Left renal pelvis (tissue), 4 donors: ENCODE measurements around the gene CBX5. TPM values are rescaled to one million over a fixed set of nuclear protein-coding genes. Genes with fewer than 3 reads are reported as not detected.
"Not testable (repeated sequence)": the region's sequence is repeated elsewhere in the genome, so short reads cannot be mapped to it uniquely, and the experiment has no call there.

Experiments
- DNase-seq, 4 donors: peaks; one replicate each; pipeline ENCODE4 v3.0.0-alpha.2; 2013; ENCODE audit warnings: low read depth in 4 of 4, low spot score in 3 of 4
- polyA plus RNA-seq, 4 donors: library from polyadenylated mRNA; unstranded; fragments of 120-200 nt; gene quantifications; one replicate each; pipeline ENCODE4 v1.2.1, GENCODE V29; 2013; ENCODE audit not compliant: insufficient read length in 4 of 4

CBX5 gene
- polyA plus RNA-seq, 4 donors, result 95.2 to 139 (median 125) TPM

DNA sequence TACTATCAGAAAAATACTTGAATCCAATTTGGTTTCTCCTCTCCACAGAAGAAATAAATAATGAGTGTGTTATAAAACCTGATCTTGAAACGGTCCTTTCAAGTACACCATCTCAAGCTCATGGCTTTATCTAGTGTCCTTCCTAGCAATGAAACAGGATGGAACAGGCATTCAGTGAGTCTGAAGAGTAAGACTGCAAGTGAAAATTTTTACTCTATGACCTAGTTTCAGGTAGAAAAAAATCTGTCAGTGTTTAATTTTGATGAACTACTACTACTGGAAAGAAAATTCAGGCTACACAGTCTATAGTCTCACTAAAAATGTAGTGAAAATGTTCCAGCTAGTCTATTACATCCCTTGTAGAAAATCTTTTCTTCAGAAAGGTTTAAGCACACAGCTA is 7.7 kb downstream of the CBX5 start:
- no peak for DNase-seq

DNA sequence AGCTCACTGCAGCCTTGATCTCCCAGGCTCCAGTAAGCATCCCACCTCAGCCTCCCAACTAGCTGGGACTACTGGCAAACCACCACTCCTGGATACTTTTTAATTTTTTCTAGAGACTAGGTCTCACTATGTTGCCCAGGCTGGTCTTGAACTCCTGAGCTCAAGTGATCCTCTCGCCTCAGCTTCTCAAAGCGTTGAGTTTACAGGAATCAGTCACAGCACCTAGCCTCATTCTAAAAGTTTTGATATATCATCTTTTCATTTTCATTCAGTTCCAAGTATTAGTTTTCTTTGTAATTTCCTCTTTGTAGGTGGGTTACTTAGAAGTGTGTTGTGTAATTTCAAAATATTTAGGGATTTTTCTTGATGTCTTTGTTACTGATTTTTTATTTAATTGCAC is 9.6 kb downstream of the CBX5 start:
- no peak for DNase-seq

DNA sequence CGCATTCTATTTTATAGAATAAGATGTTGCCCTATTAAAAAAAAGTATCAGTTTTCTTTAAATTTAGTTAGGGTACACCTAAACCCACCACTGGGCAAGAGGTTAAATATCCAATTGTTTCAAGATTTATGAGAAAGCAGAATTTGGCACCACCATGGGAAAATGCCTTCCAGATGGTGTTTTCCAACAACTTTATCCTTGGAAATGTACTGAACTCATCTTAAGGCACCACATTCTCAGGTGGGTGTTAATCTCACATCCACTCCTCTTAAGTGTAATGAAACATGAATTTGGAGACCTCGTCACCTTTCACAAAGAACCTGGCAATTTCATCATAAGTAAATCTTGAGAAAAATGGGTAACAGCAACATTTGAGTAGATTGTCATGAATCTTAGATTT is 13.1 kb downstream of the CBX5 start:
- DNase-seq, result no peak

DNA sequence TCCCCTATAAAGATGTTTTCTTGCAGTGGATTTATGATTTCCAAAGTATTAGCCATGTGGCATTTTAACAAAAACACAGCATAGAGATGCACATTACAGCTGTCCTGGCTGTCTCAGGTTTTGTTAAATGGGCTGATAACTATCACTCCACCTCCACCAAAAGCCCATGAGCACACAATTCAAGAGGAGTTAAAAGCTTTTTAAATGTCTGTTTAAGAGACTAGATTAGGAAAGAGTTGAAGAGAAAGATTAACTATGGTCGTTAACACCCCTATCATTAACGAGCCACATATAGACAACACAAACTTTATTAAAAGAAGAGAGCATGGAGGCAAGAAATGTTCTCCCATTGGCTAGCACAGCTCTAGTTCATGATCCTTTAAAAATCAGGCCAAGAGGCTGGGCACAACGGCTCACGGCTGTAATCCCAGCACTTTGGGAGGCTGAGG is 14.5 kb downstream of the CBX5 start:
- no peak for DNase-seq

DNA sequence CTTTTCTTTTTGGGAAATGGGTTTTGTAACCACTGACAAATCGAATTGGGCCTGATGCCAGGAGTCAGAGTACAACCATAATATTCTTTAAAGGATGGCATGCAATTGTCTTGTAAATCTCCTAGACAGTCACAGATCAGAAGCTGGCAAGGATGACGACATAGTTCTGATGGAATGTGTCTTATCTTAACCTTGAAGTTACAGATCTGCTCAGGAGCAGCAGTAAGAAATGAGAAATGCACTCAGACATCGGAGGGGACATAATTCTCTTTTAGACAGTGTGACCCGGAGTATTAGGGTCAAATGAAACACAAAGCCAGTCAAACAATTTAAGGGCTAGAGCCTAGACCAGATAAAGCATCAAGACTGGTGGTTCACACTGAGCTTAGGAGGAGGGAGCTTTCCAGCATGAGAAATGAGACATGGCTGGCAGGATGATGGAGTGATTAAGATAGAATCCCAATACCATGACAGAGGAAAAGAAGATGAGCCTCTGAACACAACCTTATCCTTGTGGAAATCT is 17.5 kb downstream of the CBX5 start:
- no peak for DNase-seq

DNA sequence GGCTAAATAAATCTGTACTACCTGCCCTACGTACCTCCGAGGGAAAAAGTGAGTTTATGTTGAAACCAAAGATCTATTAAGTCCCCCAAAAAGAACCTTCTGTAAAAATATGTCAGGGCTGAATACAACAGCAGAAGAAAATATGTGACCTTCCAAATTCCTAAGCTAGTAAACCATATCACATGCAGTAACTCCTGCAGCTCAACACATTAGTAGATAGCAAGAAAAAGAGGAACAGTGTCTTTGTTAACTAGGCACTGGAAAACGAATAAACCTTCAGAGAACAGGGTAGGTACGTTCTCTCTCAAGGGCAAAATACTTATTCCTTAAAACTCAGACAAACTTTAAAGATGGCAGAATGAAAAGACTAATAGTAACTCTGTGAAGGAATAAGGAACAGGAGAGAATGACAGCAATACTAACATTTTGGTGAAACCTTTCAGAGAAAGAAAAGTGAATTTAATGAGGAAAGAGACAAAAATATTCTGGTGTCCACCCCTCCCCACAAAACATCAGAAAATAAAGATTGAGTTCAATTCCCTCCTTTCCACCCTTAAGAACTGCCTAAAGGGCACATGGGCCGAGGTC is 18.0 kb downstream of the CBX5 start:
- no peak for DNase-seq

DNA sequence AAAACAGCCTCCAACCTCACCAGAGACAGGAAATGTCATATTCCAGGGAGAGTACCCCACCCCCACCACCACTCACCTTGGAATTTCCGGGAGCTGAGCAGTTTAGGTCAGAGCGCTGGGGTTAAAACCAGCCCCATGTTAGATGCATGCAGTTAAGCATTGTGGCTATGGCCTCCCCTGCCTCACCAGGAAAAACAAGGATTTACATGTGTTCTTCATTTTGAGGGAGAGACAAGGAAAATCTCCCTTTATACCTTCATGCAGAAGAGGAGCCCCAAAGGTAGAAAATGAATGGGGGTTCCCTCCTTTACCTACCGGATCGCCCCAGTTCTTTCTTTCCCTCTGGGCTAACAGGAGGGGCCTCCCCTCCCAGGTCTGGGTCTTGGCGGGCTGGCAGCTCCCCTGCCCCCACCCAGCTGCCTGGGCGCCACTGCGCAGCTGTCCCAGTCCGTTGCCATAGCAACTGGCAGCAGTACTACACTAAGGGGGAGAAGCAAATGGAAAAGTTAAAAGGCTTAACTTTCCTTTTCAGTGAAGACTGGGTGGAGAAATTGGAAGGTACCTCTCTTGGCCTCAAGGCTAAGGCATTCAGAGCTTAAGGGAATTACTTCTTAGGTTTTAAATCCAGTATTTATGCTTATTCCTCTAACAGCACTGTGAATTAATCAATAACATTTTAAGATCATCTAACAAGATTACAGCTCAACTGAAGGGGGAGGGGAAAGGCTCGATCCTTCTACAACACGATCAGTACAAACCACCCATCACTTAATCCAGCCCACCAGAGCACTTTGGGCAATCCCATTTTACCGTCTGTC is 20.5 kb downstream of the CBX5 start:
- peak; percentile 80 to 84 (median 82) for DNase-seq

DNA sequence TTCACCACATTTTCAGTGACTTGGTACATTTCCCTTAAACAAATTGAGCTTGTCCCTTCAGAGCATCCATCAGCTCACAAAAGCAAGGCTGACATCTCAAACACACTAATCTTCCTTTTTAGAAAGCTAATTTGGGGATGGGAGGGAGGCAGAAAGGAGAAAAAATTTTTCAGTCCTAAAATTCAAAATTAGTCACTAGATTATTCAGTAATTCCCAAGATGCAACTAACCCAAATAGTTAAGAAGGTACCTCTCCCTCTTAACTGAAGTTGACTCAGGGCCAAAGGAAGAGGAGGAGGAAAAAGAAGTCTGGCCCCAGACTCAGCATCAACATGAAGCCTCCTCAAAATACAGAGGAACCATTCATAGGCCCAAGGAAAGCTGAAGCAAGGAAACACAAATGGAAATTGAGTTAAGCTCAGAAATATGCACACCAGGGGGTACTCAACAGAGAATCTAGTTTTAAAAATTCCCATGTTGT is 21.7 kb downstream of the CBX5 start:
- no peak for DNase-seq

DNA sequence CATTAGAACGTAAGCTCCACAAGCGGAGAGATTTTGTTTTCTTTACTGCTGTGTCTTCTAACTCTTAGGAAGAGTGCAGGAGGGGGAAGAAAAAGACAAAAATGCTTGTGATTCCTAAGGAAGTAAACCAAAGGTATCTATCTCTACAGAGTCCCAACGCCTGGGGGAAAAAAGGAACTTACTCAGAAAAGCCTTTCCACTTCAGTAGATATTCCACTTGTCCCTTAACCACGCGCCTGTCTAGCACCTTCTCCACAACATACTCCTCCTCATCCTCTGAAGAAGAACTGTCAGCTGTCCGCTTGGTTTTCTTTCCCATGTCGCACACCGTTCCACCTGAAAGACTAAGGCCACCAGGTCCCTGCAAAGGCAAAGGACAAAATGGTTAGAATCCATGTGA is 22.6 kb downstream of the CBX5 start:
- DNase-seq, result no peak

DNA sequence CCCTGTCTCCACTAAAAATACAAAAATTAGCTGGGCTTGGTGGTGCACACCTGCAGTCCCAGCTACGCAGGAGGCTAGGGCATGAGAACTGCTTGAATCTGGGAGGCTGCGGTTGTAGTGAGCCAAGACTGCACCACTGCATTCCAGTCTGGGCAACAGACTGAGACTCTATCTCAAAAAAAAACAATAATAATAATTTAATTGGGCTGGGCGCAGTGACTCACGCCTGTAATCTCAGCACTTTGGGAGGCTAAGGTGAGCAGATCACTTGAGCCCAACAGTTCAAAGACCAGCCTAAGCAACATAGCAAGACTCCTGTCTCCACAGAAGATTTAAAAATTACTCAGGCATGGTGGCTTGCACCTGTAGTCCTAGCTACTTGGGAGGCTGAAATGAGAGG is 26.7 kb downstream of the CBX5 start:
- no peak for DNase-seq

DNA sequence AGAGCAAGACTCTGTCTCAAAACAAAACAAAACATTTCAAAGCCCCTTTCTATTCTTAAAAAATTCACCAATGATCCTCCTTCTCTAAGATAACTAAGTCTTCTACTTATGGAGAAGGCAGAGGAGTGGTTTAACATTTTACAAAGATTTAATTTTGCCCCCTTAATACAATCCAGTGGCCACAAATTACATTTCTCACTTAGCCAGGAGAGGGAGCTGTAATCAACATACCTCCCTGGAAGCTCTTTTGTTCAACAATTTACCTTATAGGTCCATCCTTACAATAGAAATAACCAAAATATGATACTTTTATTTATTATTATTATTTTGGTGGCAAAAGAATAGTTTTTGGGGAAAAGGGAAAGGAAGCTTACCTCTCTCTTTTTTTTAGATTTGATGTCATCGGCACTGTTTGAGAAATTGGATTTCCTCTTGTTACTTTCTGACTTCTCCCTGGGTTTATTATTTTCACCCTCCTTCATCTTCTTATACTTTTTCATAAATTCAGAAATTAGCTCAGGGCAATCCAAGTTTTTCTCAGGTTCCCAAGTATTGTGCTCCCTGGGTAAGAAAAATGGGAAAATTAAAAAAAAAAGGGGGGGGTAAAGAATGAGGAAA is 28.1 kb downstream of the CBX5 start:
- DNase-seq, result no peak

DNA sequence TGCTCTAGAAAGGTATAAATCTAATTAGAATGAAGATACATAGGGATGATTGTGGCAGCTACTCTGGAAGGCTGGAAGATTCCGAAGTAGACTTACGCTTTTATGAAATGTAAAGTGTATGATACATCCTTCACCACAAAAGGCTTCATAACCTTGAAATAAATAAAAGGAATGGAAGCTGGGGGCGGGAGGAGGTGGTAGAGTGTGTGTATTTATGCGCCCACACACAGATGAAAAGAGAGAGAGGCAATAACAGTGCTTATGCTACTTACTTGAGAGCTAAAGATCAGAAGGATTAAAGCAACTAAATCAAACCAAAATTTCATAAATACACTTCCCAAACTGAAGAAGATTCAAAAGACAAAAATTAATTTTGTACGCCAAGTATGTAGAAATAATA is 30.4 kb downstream of the CBX5 start:
- DNase-seq, result no peak

DNA sequence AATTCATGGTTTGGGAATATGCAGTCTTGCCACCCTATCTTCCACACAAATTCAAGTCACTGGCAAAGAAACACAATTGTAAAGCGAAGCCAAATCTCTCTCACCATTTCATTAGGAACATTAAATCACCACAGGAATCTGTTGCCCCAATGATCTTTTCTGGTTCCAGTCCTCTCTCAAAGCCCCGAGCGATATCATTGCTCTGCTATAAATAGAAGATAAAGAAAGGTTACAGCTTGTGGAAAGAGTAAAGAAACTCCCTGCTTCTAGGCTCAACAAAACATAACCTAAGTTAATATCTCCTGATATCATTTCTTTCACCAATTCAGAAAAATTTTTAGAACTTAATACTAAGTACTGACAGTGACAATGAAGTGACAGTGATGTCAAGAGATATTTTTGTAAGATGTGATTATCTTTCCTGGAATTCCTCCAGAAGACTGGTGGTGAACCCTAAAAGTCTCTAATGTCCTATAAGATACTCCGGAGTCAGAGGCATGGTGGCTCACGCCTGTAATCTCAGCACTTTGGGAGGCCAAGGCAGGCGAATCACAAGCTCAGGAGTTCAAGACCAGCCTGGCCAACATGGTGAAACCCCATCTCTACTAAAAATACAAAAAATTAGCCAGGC is 33.8 kb downstream of the CBX5 start:
- DNase-seq, result no peak

DNA sequence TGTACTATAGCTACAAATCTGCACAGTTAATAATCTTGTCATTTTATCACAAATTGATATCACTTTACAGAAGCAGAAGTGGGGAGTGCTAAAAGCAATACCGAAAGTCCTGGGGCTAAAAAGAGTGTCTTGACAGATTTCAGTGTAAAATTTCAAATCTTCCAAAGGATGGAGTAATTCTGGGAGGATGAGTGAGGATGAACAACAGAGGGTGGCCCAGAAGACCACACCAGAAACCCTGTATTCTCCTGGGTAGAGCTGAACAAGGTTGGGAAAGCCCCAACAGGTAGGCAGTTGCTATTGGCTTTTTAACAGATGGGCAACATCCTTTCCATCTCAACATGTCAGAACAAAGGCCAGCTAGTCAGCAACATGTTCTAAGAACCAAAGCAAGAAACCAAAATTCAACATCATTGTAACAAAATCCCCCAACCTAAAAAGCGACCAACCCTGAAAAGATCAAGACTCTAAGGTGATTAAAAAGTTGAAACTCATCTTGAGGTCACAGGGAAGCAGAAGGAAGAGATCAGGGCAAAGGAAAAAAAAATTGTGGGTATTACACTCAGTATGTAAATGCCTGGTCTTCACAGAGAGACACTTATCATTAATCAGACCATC is 38.8 kb downstream of the CBX5 start:
- no peak for DNase-seq

DNA sequence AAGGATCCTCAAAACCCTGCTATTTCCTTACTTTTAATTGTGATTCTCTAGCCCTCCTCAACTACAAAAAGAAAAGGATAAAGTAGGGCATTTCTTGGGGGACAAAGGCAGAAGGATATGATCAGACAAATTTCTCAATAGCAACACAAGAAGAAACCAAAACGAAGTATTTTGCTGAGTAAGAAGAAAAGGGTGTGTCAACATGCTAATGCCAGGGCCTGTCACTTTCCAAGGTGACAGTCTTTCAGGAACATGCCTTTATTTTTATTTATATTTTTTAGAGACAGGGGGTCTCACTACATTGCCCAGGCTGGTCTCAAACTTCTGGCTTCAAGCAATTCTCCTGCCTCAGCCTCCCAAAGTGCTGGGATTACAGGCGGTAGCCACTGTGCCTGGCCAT is 39.8 kb downstream of the CBX5 start:
- DNase-seq, result no peak

DNA sequence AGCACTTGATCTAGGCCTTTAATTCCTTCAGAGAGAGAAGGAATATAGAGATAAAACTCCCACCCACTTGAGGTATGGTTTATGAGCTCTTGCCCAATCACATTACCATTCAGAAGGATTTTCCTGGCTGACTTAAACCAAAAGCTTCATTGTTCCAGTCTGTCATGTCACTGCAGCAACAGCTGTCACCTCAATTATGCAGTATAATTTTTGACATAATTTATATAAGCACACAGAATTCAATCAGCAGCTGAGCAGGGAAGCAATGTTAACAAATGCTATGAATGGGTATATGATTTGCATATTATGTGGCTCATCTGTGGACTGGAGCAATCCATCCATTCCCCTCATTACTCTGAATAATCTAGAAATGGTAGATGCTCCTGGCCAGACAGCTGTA is 40.3 kb downstream of the CBX5 start:
- DNase-seq, result no peak

DNA sequence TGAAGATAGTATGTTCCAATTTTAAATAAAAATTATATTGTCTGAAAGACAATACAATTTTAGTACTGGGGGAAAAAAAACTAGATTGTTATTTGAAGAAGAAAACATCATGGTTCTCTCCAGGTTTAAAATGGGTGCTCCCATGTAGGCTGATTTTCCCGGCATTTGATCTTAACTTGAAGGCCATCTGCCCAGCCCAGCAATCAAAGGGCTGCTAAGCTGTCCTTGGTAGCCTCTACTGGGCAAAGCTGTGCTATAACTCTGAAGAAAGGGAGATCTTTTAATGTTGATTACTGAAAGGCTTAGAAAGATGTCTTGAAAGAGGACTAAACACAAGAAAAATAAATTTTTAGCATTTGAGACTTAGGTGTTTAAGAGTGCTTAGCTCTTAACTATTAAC is 41.4 kb downstream of the CBX5 start:
- DNase-seq, result no peak

DNA sequence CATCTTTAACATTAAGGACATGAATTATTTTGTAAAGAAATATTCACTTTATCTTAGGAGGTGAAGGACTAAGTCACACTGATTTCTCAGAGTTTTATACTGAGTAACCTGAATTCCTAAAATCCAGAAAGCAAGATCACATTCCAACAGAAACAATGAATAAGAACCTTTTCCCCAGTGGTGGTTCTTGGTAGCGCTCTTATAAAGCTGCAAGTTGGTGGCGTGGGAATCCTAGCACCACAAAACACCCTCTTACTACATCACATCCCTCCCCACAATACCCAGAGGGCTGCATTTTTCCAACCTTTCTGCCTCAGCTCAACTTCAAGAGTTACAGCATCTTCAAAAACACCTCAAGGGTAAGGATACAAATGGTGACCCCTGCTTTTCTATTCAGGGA is 47.1 kb downstream of the CBX5 start:
- DNase-seq, result no peak

DNA sequence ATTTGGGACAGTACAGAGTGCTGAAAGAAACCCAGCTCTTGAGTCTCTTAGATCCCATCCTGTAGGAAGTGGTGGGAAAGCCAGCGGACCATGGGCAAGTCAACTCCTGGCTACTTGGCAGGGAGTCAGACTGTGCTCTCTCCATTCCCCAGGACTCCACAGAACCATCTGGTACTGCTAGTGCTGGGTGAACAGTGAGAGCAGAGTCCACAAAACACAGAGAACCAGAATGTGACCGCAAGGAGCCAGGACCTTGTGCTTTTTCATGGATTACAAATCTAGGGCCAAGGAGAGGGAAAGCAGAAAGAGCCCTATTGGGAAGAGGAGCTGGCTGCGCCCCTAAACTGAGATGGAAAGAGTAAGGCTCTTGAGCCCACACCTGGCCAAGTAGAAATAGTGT is 48.7 kb downstream of the CBX5 start:
- not testable (repeated sequence) for DNase-seq

DNA sequence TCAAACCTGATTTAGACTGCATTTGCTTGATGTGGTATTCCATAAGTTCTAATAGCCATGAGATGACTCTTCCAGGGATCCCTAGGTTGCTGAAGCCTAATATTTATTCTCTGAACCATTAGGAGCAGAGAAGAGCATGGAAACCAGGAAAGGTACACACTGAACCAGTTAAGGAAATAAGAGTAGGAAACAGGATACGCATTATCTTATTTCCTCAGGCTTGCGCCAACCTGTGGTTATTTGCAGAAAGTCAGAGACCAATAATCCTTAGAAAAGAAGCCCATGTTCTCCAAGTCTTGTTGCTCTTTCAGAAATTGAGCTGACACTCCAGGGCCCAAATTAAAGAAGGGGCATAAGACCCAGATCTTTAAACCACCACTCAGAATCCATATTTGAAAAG is 49.4 kb downstream of the CBX5 start:
- DNase-seq, result no peak
